Glutamatergic neuron (in vitro differentiated cells): Measurements from ENCODE around the gene LONRF2. TPM values are rescaled to one million over a fixed set of nuclear protein-coding genes. Genes with fewer than 3 reads are reported as not detected.

Source experiments
- DNase-seq: peaks from one replicate; pipeline ENCODE4 v3.0.0; 2022
- H3K27ac Mint-ChIP-seq: one replicate; pipeline ENCODE4 v1.8.0; 2020; ENCODE audit warnings: mild to moderate bottlenecking, mixed read lengths, inconsistent platforms; ENCODE audit not compliant: unreplicated experiment
- H3K27me3 Mint-ChIP-seq: one replicate; pipeline ENCODE4 v1.8.0; 2020; ENCODE audit warnings: mild to moderate bottlenecking, moderate library complexity, mixed read lengths, inconsistent platforms; ENCODE audit not compliant: unreplicated experiment
- H3K36me3 Mint-ChIP-seq: one replicate; pipeline ENCODE4 v1.8.0; 2020; ENCODE audit warnings: mild to moderate bottlenecking, mixed read lengths, inconsistent platforms; ENCODE audit not compliant: unreplicated experiment
- H3K4me1 Mint-ChIP-seq: one replicate; pipeline ENCODE4 v1.8.0; 2020; ENCODE audit warnings: mild to moderate bottlenecking, low read depth, mixed read lengths, inconsistent platforms; ENCODE audit not compliant: unreplicated experiment
- H3K4me3 Mint-ChIP-seq: one replicate; pipeline ENCODE4 v1.8.0; 2020; ENCODE audit warnings: mild to moderate bottlenecking, mixed read lengths, inconsistent platforms; ENCODE audit not compliant: unreplicated experiment
- H3K9me3 Mint-ChIP-seq: one replicate; pipeline ENCODE4 v1.8.0; 2020; ENCODE audit warnings: mild to moderate bottlenecking, moderate library complexity, mixed read lengths, inconsistent platforms; ENCODE audit not compliant: unreplicated experiment
- CTCF ChIP-seq: fragments of 200-600 bp; sonication (generic); IDR thresholded peaks from one replicate; pipeline ENCODE4 v1.5.0; 2021; ENCODE audit not compliant: partially characterized antibody, unreplicated experiment
- total RNA-seq: library from RNA; stranded (reverse); fragmentation: NEBNext Ultra II Directional; extraction: Animal tissue kit (Norgen Biotek cat#: 25700); gene quantifications from one replicate; pipeline ENCODE4 v1.2.1, GENCODE V29; 2021; ENCODE audit not compliant: unreplicated experiment

The LONRF2 gene
- total RNA-seq, 1 donor from 2014 or later: 1.3 TPM

- Mint-ChIP-seq H3K27ac (no peak overlapping the region), H3K4me3 (no peak overlapping the region), H3K36me3 (peaks cover 5% of the 10 kb centered on the region), H3K4me1 (peaks cover 24% of the 10 kb centered on the region), H3K9me3 (peaks cover 3% of the 10 kb centered on the region), H3K27me3 (peaks cover 5% of the 10 kb centered on the region)
- DNase-seq: no peak
- TF ChIP-seq CTCF: no peak
Measured at GRCh38 chr2:100279586-100280534, 42.4 kb downstream of the LONRF2 start.

- Mint-ChIP-seq H3K9me3 (peaks cover 3% of the 10 kb centered on the region), H3K4me1 (peaks cover 20% of the 10 kb centered on the region), H3K36me3 (peaks cover 5% of the 10 kb centered on the region), H3K27me3 (peaks cover 8% of the 10 kb centered on the region), H3K4me3 (no peak overlapping the region), H3K27ac (no peak overlapping the region)
- no peak for TF ChIP-seq CTCF
- no peak for DNase-seq
Measured at GRCh38 chr2:100278986-100279385, 43.3 kb downstream of the LONRF2 start.

- DNase-seq: no peak
- peaks cover 6% of the 10 kb centered on the region for H3K27me3 Mint-ChIP-seq
- TF ChIP-seq CTCF: no peak
- H3K4me3 Mint-ChIP-seq: no peak overlapping the region
- peaks cover 3% of the 10 kb centered on the region for H3K9me3 Mint-ChIP-seq
- peaks cover 5% of the 10 kb centered on the region for H3K36me3 Mint-ChIP-seq
- H3K27ac Mint-ChIP-seq: no peak overlapping the region
- H3K4me1 Mint-ChIP-seq: peaks cover 15% of the 10 kb centered on the region
Measured at GRCh38 chr2:100278501-100278900, 43.8 kb downstream of the LONRF2 start.

DNA sequence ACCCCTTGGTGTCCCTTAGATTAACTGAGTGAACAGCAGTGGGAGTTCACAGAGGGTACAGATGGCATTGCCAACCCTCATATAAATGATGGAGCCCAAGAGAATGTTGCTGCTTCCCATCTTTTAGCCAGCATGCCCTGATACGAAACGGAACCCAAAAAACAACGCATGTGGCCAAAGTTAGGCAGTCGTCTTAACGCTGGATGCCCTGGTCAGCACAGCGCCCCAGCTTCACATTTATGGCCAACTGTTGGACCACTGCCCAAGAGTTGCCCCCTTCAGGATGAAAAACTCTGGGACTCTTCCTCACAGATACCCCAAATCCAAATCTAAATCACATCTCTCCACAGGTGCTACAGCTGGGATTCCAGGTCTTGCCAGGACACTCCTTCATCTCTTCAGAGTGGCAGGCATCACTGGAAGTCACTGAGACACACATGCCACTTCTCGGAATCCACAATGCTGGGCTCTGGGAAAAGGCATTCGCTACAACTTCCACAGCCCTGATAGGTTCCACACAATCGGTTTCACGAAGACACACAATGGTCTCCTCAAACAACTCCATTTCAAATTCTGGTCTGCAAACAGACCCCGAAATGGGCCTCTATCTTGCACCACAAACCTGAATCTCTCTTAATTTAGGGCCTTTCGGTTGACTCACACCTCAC, 44.6 kb downstream of the LONRF2 start:
- no peak for DNase-seq
- peaks cover 5% of the 10 kb centered on the region for H3K36me3 Mint-ChIP-seq
- H3K4me1 Mint-ChIP-seq: peaks cover 12% of the 10 kb centered on the region
- no peak for TF ChIP-seq CTCF
- no peak overlapping the region for H3K4me3 Mint-ChIP-seq
- H3K27me3 Mint-ChIP-seq: peaks cover 6% of the 10 kb centered on the region
- no peak overlapping the region for H3K27ac Mint-ChIP-seq
- H3K9me3 Mint-ChIP-seq: peaks cover 3% of the 10 kb centered on the region

DNA sequence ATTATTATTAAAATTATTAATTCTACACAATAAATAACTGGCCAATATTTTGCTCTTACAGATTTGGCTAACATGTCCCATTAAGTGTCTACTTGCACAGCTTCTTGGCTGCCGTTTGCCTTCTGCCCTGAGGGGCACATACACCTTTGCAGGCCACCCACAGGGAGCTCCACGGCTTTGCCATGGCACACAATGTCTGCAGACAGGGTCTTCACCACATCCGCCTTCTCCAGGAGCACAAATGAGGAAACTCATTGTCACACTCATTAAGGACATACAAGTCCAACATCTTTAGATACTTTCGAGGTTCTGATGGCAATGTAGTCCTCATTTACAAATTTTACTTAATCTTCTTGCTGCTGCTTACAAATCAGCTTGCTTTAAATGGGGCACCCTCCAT, 45.6 kb downstream of the LONRF2 start:
- no peak for TF ChIP-seq CTCF
- Mint-ChIP-seq H3K36me3 (peaks cover 5% of the 10 kb centered on the region), H3K9me3 (peaks cover 3% of the 10 kb centered on the region), H3K27ac (no peak overlapping the region), H3K4me3 (no peak overlapping the region), H3K27me3 (peaks cover 6% of the 10 kb centered on the region), H3K4me1 (peaks cover 6% of the 10 kb centered on the region)
- DNase-seq: no peak
